Transverse colon (tissue), 4 donors: ENCODE results near the gene ACIN1.

Experiments used
- EP300 ChIP-seq: sonication (generic); formaldehyde crosslinking; IDR thresholded peaks from one replicate; pipeline ENCODE4 v1.6.1; 2017; ENCODE audit warnings: antibody characterized with exemption, low read depth
- POLR2AphosphoS5 ChIP-seq, 3 donors: sonication (generic); formaldehyde crosslinking; IDR thresholded peaks; one replicate each; pipeline ENCODE4 v1.6.1; 2016; ENCODE audit warnings: antibody characterized with exemption in 3 of 3
- TF ChIP-seq, protein P1 (sequence below), 5 experiments: fragments of 200-600 bp in 3 of 5; fragments of 450-650 bp in 2 of 5; sonication (generic) in 3 of 5; IDR thresholded peaks; 1 replicate in 2 of 5; 2 replicates in 3 of 5; pipeline ENCODE4 v1.5.1; 2016 to 2017; ENCODE audit warnings: antibody characterized with exemption in 5 of 5, inconsistent platforms in 3 of 5, mild to moderate bottlenecking in 2 of 5, moderate library complexity in 1 of 5

DNA sequence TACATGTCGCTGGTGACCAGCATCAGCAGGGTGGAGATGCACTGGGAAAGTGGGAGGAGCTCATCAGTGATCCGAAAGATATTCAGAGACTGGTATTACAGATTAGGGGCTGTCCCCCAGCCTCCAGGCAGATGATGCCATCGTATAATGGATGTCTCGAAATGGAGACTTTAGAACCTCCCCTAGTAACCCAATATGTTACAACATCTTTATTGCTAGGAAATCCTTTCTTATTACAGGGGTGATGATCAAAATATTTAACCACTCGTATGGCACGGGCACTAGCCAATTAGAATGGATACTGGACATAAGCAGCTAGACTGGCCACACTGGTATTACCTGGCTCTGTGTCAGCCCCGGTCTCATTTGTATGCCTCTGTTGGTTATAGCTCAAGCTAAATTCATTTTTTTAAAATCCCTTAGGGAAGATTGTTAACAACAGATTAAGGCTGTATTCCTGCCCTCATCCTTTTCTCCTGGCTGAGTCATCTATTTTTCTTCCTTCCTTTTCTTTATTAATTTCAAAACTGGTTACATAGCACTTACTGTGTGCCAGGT, 34.9 kb upstream of the ACIN1 start:
- TF ChIP-seq, protein P1, sequence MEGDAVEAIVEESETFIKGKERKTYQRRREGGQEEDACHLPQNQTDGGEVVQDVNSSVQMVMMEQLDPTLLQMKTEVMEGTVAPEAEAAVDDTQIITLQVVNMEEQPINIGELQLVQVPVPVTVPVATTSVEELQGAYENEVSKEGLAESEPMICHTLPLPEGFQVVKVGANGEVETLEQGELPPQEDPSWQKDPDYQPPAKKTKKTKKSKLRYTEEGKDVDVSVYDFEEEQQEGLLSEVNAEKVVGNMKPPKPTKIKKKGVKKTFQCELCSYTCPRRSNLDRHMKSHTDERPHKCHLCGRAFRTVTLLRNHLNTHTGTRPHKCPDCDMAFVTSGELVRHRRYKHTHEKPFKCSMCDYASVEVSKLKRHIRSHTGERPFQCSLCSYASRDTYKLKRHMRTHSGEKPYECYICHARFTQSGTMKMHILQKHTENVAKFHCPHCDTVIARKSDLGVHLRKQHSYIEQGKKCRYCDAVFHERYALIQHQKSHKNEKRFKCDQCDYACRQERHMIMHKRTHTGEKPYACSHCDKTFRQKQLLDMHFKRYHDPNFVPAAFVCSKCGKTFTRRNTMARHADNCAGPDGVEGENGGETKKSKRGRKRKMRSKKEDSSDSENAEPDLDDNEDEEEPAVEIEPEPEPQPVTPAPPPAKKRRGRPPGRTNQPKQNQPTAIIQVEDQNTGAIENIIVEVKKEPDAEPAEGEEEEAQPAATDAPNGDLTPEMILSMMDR (IDR thresholded peaks at IDR 0.05): no peak
- TF ChIP-seq POLR2AphosphoS5 (IDR thresholded peaks at IDR 0.05) (no peak), EP300 (no peak)
